IMR-90 (cell line): ENCODE results near the gene CLDN6. TPM values are rescaled to one million over a fixed set of nuclear protein-coding genes. Genes with fewer than 3 reads are reported as not detected.
A peak's percentile ranks its signal among the peaks of the same experiment; 100 is the strongest.

Experiments
- ATAC-seq: fragments of 200-7000 bp; cut with Tn5 transposase; 2 replicates; pipeline ENCODE4 v1.9.1; 2020; ENCODE audit warnings: low read depth, mild to moderate bottlenecking, moderate library complexity
- BruUV-seq: library from RNA; stranded (reverse); fragments of 400-500 nt; replicated peaks from 2 replicates; lab custom pipeline; 2021; lab: Mats Ljungman, UMichigan
- CTCF ChIA-PET: fragments of 300-600 bp; formaldehyde crosslinking; extraction: SDS; loops from one replicate; lab custom pipeline; 2021; ENCODE audit warnings: antibody characterized with exemption; lab: Yijun Ruan, JAX
- POLR2A ChIA-PET: fragments of 300-600 bp; sonication (Branson Sonifier 250); formaldehyde crosslinking; loops from one replicate; lab custom pipeline; 2022; ENCODE audit warnings: antibody characterized with exemption; ENCODE audit not compliant: unreplicated experiment; lab: Charles Lee
- DNase-seq: peaks from one replicate; pipeline ENCODE4 v3.0.0; 2013
- H2AFZ ChIP-seq: replicated peaks from 2 replicates; pipeline ENCODE3; 2013; ENCODE audit warnings: low read length, mild to moderate bottlenecking; ENCODE audit not compliant: poor library complexity
- H2AK5ac ChIP-seq: 2 replicates; pipeline ENCODE4 v1.6.1; 2013; ENCODE audit warnings: low read depth, low read length, inconsistent platforms
- H2AK9ac ChIP-seq: replicated peaks from 2 replicates; pipeline ENCODE3; 2013; ENCODE audit warnings: mild to moderate bottlenecking, low read depth, low read length, moderate library complexity; ENCODE audit not compliant: poor library complexity
- H2BK120ac ChIP-seq: 2 replicates; pipeline ENCODE4 v1.6.1; 2013; ENCODE audit warnings: low read depth, low read length, inconsistent platforms
- H2BK15ac ChIP-seq: 3 replicates; pipeline ENCODE4 v1.6.1; 2013; ENCODE audit warnings: low read depth, low read length, inconsistent platforms
- H2BK20ac ChIP-seq: 2 replicates; pipeline ENCODE4 v1.6.1; 2013; ENCODE audit warnings: low read depth, mild to moderate bottlenecking, inconsistent platforms, low read length, moderate library complexity
- H2BK5ac ChIP-seq: 2 replicates; pipeline ENCODE4 v1.6.1; 2013; ENCODE audit warnings: mild to moderate bottlenecking, low read depth, low read length, inconsistent platforms; ENCODE audit not compliant: poor library complexity, severe bottlenecking
- H3K14ac ChIP-seq: replicated peaks from 2 replicates; pipeline ENCODE4 v1.6.1; 2013; ENCODE audit warnings: low read depth, low read length, inconsistent platforms
- H3K18ac ChIP-seq: 2 replicates; pipeline ENCODE4 v1.6.1; 2013; ENCODE audit warnings: low read depth, low read length, control low read depth
- H3K23ac ChIP-seq: 2 replicates; pipeline ENCODE4 v1.6.1; 2013; ENCODE audit warnings: low read depth, low read length, inconsistent platforms
- H3K27ac ChIP-seq: 2 replicates; pipeline ENCODE4 v1.5.1; 2013; ENCODE audit warnings: mild to moderate bottlenecking, control low read depth, low read length; ENCODE audit not compliant: insufficient read depth
- H3K27me3 ChIP-seq: 2 replicates; pipeline ENCODE4 v1.6.1; 2013; ENCODE audit warnings: low read length; ENCODE audit not compliant: control insufficient read depth, insufficient read depth
- H3K36me3 ChIP-seq: 2 replicates; pipeline ENCODE4 v1.6.1; 2013; ENCODE audit warnings: low read length, mixed read lengths; ENCODE audit not compliant: control insufficient read depth, insufficient read depth
- H3K4ac ChIP-seq: 2 replicates; pipeline ENCODE4 v1.6.1; 2013; ENCODE audit warnings: low read depth, low read length, inconsistent platforms
- H3K4me1 ChIP-seq: 2 replicates; pipeline ENCODE4 v1.6.1; 2013; ENCODE audit warnings: low read length, mixed read lengths; ENCODE audit not compliant: control insufficient read depth, insufficient read depth
- H3K4me2 ChIP-seq: 2 replicates; pipeline ENCODE4 v1.6.1; 2013; ENCODE audit warnings: low read depth, mild to moderate bottlenecking, control low read depth, low read length, moderate library complexity
- H3K4me3 ChIP-seq: 2 replicates; pipeline ENCODE4 v1.5.1; 2013; ENCODE audit warnings: low read depth, mild to moderate bottlenecking, control low read depth, low read length, moderate library complexity; ENCODE audit not compliant: insufficient read depth
- H3K56ac ChIP-seq: 2 replicates; pipeline ENCODE4 v1.6.1; 2013; ENCODE audit warnings: low read length, inconsistent platforms; ENCODE audit not compliant: insufficient read depth; ENCODE audit errors: extremely low read depth
- H3K79me1 ChIP-seq, 2 experiments: 2 replicates each; pipeline ENCODE4 v1.6.1; 2013; ENCODE audit warnings: low read length in 2 of 2, inconsistent platforms in 1 of 2, low read depth in 1 of 2
- H3K9ac ChIP-seq: 2 replicates; pipeline ENCODE4 v1.6.1; 2013; ENCODE audit warnings: low read depth, low read length, control low read depth
- H3K9me1 ChIP-seq: 2 replicates; pipeline ENCODE4 v1.6.1; 2013; ENCODE audit warnings: low read length, inconsistent platforms; ENCODE audit not compliant: insufficient read depth
- H3K9me3 ChIP-seq: 2 replicates; pipeline ENCODE4 v1.6.1; 2013; ENCODE audit warnings: low read length; ENCODE audit not compliant: control insufficient read depth, insufficient read depth
- H4K20me1 ChIP-seq: 2 replicates; pipeline ENCODE4 v1.6.1; 2013; ENCODE audit warnings: low read length, inconsistent platforms; ENCODE audit not compliant: insufficient read depth
- H4K5ac ChIP-seq: 2 replicates; pipeline ENCODE4 v1.6.1; 2013; ENCODE audit warnings: mild to moderate bottlenecking, low read depth, low read length, control low read depth
- H4K8ac ChIP-seq, 2 experiments: 2 replicates each; pipeline ENCODE4 v1.6.1; 2013; ENCODE audit warnings: low read depth in 2 of 2, low read length in 2 of 2, control low read depth in 1 of 2, inconsistent platforms in 1 of 2
- H4K91ac ChIP-seq: 2 replicates; pipeline ENCODE4 v1.6.1; 2013; ENCODE audit warnings: low read depth, low read length, inconsistent platforms; ENCODE audit not compliant: insufficient read depth
- BHLHE40 ChIP-seq: fragments of 150-350 bp; IDR thresholded peaks from 2 replicates; pipeline ENCODE4 v1.6.1; 2016; ENCODE audit warnings: mild to moderate bottlenecking, low read depth, low read length
- CEBPB ChIP-seq: IDR thresholded peaks from 2 replicates; pipeline ENCODE4 v1.6.1; 2012; ENCODE audit warnings: low read depth, low read length, improper control_type of control experiment
- ELK1 ChIP-seq: fragments of 150-350 bp; IDR thresholded peaks from 2 replicates; pipeline ENCODE4 v1.6.1; 2016; ENCODE audit warnings: low read depth, mild to moderate bottlenecking, low read length, moderate library complexity, borderline replicate concordance
- FOS ChIP-seq: fragments of 150-350 bp; IDR thresholded peaks from 2 replicates; pipeline ENCODE4 v1.6.1; 2016; ENCODE audit warnings: low read depth, low read length
- MAFK ChIP-seq: IDR thresholded peaks from 2 replicates; pipeline ENCODE4 v1.6.1; 2012; ENCODE audit warnings: low read depth, low read length, improper control_type of control experiment
- MAZ ChIP-seq: IDR thresholded peaks from 2 replicates; pipeline ENCODE4 v1.6.1; 2012; ENCODE audit warnings: low read depth, mild to moderate bottlenecking, low read length, improper control_type of control experiment, moderate library complexity, borderline replicate concordance
- NFE2L2 ChIP-seq: fragments of 150-350 bp; IDR thresholded peaks from 2 replicates; pipeline ENCODE4 v1.6.1; 2016; ENCODE audit warnings: low read depth, mild to moderate bottlenecking, low read length
- POLR2A ChIP-seq: IDR thresholded peaks from 2 replicates; pipeline ENCODE4 v1.6.1; 2012; ENCODE audit warnings: mild to moderate bottlenecking, low read depth, low read length
- RAD21 ChIP-seq: IDR thresholded peaks from 2 replicates; pipeline ENCODE4 v1.6.1; 2012; ENCODE audit warnings: low read length, improper control_type of control experiment
- RFX5 ChIP-seq: IDR thresholded peaks from 2 replicates; pipeline ENCODE4 v1.8.0; 2012; ENCODE audit warnings: low read depth, mild to moderate bottlenecking, low read length, moderate library complexity
- SMC3 ChIP-seq: fragments of 150-350 bp; IDR thresholded peaks from 2 replicates; pipeline ENCODE4 v1.6.1; 2016; ENCODE audit warnings: low read depth, mild to moderate bottlenecking, antibody characterized with exemption, low read length, moderate library complexity
- USF2 ChIP-seq: fragments of 150-350 bp; IDR thresholded peaks from 2 replicates; pipeline ENCODE4 v1.6.1; 2017; ENCODE audit warnings: mild to moderate bottlenecking, antibody characterized with exemption, low read length, low read depth
- WGBS, 2 experiments: methylation state at CpG; one replicate each; pipeline versions ENCODE4 v1.1.5 to v1.1.7; 2013; ENCODE audit warnings: missing lambda C conversion rate in 2 of 2; ENCODE audit not compliant: insufficient read length in 1 of 2; ENCODE audit errors: extremely low coverage in 2 of 2; 5-methylcytosine and 5-hydroxymethylcytosine counted together
- dilution Hi-C: fragments of 300-500 bp; cut with HindIII; formaldehyde crosslinking; loops from one replicate; pipeline ENCODE4 v1.14.3; 2018; ENCODE audit warnings: low sequenced_read_pairs; ENCODE audit not compliant: unreplicated experiment
- in situ Hi-C: fragments of 300-500 bp; cut with MboI; formaldehyde crosslinking; loops from 3 replicates; pipeline ENCODE4 v1.14.3; 2019; ENCODE audit warnings: low sequenced_read_pairs, inconsistent platforms, mixed read lengths
- intact Hi-C: fragments of 100-400 bp; cut with micrococcal nuclease; formaldehyde crosslinking; loops from 2 replicates; pipeline ENCODE4 v1.10.0; 2022
- polyA plus RNA-seq, 3 experiments: library from polyadenylated mRNA; depleted of rRNA; stranded (reverse); fragments of >200 nt; gene quantifications; 2 replicates each; pipeline ENCODE4 v1.2.3, GENCODE V29; 2012; ENCODE audit warnings: low replicate concordance in 1 of 3
- total RNA-seq: library from RNA; depleted of rRNA; stranded (reverse); fragments of >200 nt; gene quantifications from 2 replicates; pipeline ENCODE4 v1.2.3, GENCODE V29; 2012

Gene CLDN6
- total and polyA plus RNA-seq, 2 of the 4 experiments (the other 2 are of a cell fraction) = 0.14 TPM; not detected in 1

- peak overlapping the region; percentile 99 for H4K91ac ChIP-seq
- H4K5ac ChIP-seq = peak overlapping the region; percentile 90
- H2AK9ac ChIP-seq = peak overlapping the region; percentile 93
- peak overlapping the region; percentile 99 for H3K4ac ChIP-seq
- ATAC-seq = peak; percentile 15
- WGBS, 2 experiments = no CpG with 5 or more reads among the region's 8 CpGs
- H2AFZ ChIP-seq = peak overlapping the region; percentile 16
- in situ Hi-C loops = no loop called here
- H3K79me1 ChIP-seq = peaks cover 0 to 27% of the 10 kb centered on the region in 2 experiments; a peak in 2 of 4 replicates
- H3K4me3 ChIP-seq = peak overlapping the region; percentile 77
- H3K23ac ChIP-seq = peak overlapping the region; percentile 100
- no TSS peak for BruUV-seq
- H3K9me1 ChIP-seq = no peaks in the 10 kb centered on the region
- peak overlapping the region; percentile 99 for H3K9ac ChIP-seq
- H3K56ac ChIP-seq = peak overlapping the region; percentile 100
- H3K27ac ChIP-seq = peak overlapping the region; percentile 100
- dilution Hi-C loops = no loop called here
- TF ChIP-seq RFX5 (no peak), POLR2A (peak; percentile 23; the same call in 1 of the 2 replicates), ELK1 (no peak), FOS (peak; percentile 99), CEBPB (no peak), SMC3 (no peak), MAFK (no peak), USF2 (peak; percentile 0; the same call in 1 of the 2 replicates), MAZ (peak; percentile 90), NFE2L2 (peak; percentile 31; the same call in 1 of the 2 replicates), BHLHE40 (peak; percentile 24; the same call in 1 of the 2 replicates), RAD21 (no peak)
- no peaks in the 10 kb centered on the region for H3K27me3 ChIP-seq
- H4K8ac ChIP-seq = peak overlapping the region; percentile 98
- peak overlapping the region; percentile 93 for H2BK120ac ChIP-seq
- peak overlapping the region; percentile 96 for H3K18ac ChIP-seq
- intact Hi-C loops = loop anchor here (1.0 kb wide), 1 partner anchor 39 kb away; no protein-coding TSS in a partner anchor
- H3K4me2 ChIP-seq = peak overlapping the region; percentile 95
- H2BK15ac ChIP-seq = peak overlapping the region; percentile 87; the same call in 2 of the 3 replicates
- H3K14ac ChIP-seq = peak overlapping the region; percentile 98
- POLR2A ChIA-PET = interaction anchor here (1.4 to 2.0 kb wide), 2 partner anchors 9 to 10 kb away, joined by 3 to 7 read pairs; partner anchors contain the start of gene CLDN9
- peaks cover 31% of the 10 kb centered on the region for H4K20me1 ChIP-seq
- H2BK5ac ChIP-seq = peak overlapping the region; percentile 99
- peaks cover 22% of the 10 kb centered on the region for H3K36me3 ChIP-seq
- H2BK20ac ChIP-seq = peak overlapping the region; percentile 75
- DNase-seq = peak; percentile 95
- H3K4me1 ChIP-seq = peaks cover 11% of the 10 kb centered on the region
- CTCF ChIA-PET = interaction anchor here (2.7 kb wide), 1 partner anchor 9 kb away, joined by 12 read pairs; no protein-coding TSS in a partner anchor
- H2AK5ac ChIP-seq = peak overlapping the region; percentile 99
- no peaks in the 10 kb centered on the region for H3K9me3 ChIP-seq
Measured at GRCh38 chr16:3022208-3022683, 4.3 kb upstream of the CLDN6 start.
